HFFc6 (cell line): ENCODE data around the gene IL1RAPL1. TPM values are rescaled to one million over a fixed set of nuclear protein-coding genes. Genes with fewer than 3 reads are reported as not detected.

Source experiments
- DNase-seq: peaks from one replicate; pipeline ENCODE4 v3.0.0-alpha.2; 2018
- H3K27ac Mint-ChIP-seq: 2 replicates; pipeline ENCODE4 v1.8.0; 2020; ENCODE audit warnings: mild to moderate bottlenecking, mixed read lengths
- H3K27me3 Mint-ChIP-seq: 2 replicates; pipeline ENCODE4 v1.8.0; 2021; ENCODE audit warnings: mild to moderate bottlenecking, moderate library complexity, mixed read lengths; ENCODE audit not compliant: insufficient read depth
- H3K36me3 Mint-ChIP-seq: 2 replicates; pipeline ENCODE4 v1.8.0; 2021; ENCODE audit warnings: low read depth, mixed read lengths
- H3K4me1 Mint-ChIP-seq: 2 replicates; pipeline ENCODE4 v1.8.0; 2020; ENCODE audit warnings: low read depth, mixed read lengths
- H3K4me3 Mint-ChIP-seq: 2 replicates; pipeline ENCODE4 v1.8.0; 2020; ENCODE audit warnings: mild to moderate bottlenecking, moderate library complexity, mixed read lengths
- H3K9me3 Mint-ChIP-seq: 2 replicates; pipeline ENCODE4 v1.8.0; 2020; ENCODE audit warnings: mild to moderate bottlenecking, mixed read lengths
- total RNA-seq, 6 experiments: library from RNA; stranded (reverse); fragmentation: NEBNext Ultra II Directional; extraction: Animal tissue kit (Norgen Biotek cat#: 25700); gene quantifications; 2 replicates in 1 of 6; 3 replicates in 5 of 6; pipeline ENCODE4 v1.2.3, GENCODE V29; 2021
- TF ChIP-seq, protein P1 (sequence below): fragments of 200-600 bp; sonication (generic); IDR thresholded peaks from 2 replicates; pipeline ENCODE4 v1.5.0; 2021; ENCODE audit warnings: antibody characterized with exemption, mild to moderate bottlenecking

IL1RAPL1 gene
- total RNA-seq, 6 experiments from 2014 or later, result not detected

DNA sequence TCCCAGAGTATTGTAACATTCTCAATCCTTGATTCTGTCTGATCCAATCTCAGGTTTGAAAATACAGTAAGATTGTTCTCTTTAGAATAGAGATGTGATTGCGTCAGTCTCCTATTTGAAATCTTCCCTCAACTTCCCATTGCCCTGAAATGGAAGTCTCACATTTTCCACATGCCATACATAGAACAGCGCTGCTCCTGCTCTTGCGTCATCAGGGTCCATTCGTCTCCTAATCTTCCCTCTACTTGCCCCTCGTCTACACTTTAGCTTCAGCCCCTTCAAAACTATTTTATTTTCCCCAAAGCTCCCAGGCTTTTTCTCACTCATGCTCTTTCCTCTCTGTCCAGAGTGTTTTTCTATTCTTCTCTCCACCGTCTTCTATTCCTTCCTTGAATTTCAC, 1326.4 kb downstream of the IL1RAPL1 start:
- TF ChIP-seq, protein P1, sequence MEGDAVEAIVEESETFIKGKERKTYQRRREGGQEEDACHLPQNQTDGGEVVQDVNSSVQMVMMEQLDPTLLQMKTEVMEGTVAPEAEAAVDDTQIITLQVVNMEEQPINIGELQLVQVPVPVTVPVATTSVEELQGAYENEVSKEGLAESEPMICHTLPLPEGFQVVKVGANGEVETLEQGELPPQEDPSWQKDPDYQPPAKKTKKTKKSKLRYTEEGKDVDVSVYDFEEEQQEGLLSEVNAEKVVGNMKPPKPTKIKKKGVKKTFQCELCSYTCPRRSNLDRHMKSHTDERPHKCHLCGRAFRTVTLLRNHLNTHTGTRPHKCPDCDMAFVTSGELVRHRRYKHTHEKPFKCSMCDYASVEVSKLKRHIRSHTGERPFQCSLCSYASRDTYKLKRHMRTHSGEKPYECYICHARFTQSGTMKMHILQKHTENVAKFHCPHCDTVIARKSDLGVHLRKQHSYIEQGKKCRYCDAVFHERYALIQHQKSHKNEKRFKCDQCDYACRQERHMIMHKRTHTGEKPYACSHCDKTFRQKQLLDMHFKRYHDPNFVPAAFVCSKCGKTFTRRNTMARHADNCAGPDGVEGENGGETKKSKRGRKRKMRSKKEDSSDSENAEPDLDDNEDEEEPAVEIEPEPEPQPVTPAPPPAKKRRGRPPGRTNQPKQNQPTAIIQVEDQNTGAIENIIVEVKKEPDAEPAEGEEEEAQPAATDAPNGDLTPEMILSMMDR, result no peak
- Mint-ChIP-seq H3K27me3 (no peaks in the 10 kb centered on the region), H3K36me3 (no peaks in the 10 kb centered on the region), H3K4me1 (no peaks in the 10 kb centered on the region), H3K4me3 (no peak overlapping the region), H3K9me3 (no peaks in the 10 kb centered on the region), H3K27ac (no peak overlapping the region)
- no peak for DNase-seq

DNA sequence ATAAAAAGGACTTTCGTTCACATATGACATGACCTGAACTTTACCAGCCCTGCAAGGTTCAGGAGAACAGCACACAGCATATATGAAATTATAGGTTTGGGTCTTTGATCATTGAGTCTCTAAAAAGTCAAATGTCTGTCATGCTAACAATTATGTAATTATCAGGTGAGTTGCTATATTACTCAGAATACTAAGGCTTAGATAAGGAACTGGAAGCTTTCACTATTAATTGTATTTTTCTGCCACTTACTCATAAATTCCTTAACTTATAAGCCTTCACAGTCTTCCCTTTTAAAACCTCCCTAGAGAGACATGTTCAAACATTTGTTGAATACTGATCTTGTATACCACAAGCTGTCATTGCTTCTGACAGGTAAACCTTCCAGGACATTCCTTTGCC, 1335.4 kb downstream of the IL1RAPL1 start:
- TF ChIP-seq, protein P1, result no peak
- no peak overlapping the region for H3K27ac Mint-ChIP-seq
- no peak overlapping the region for H3K4me3 Mint-ChIP-seq
- no peaks in the 10 kb centered on the region for H3K36me3 Mint-ChIP-seq
- no peak for DNase-seq
- no peaks in the 10 kb centered on the region for H3K9me3 Mint-ChIP-seq
- H3K27me3 Mint-ChIP-seq, result no peaks in the 10 kb centered on the region
- peaks cover 6% of the 10 kb centered on the region; the same call in 1 of the 2 replicates for H3K4me1 Mint-ChIP-seq

DNA sequence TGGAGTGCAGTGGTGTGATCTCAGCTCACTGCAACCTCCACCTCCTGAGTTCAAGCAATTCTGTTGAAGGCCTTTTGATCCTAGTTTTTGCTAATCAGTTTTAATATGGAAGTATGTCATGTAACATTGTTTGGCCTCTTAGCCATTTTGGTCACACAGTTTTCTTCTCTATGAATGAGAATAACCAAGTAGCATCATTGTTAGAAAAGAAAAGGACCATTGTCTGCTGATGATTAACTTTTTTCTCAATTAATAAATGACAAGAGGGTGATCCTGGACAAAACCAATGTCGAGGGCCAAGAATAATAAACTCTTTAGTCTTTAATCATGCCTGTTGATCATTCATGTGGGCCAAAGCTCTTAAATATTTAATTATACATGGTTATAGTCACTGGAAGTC, 1338.8 kb downstream of the IL1RAPL1 start:
- no peak for DNase-seq
- H3K27ac Mint-ChIP-seq, result no peak overlapping the region
- no peaks in the 10 kb centered on the region for H3K9me3 Mint-ChIP-seq
- no peaks in the 10 kb centered on the region for H3K27me3 Mint-ChIP-seq
- H3K36me3 Mint-ChIP-seq, result no peaks in the 10 kb centered on the region
- TF ChIP-seq, protein P1, result no peak
- peaks cover 6% of the 10 kb centered on the region; the same call in 1 of the 2 replicates for H3K4me1 Mint-ChIP-seq
- no peak overlapping the region for H3K4me3 Mint-ChIP-seq

DNA sequence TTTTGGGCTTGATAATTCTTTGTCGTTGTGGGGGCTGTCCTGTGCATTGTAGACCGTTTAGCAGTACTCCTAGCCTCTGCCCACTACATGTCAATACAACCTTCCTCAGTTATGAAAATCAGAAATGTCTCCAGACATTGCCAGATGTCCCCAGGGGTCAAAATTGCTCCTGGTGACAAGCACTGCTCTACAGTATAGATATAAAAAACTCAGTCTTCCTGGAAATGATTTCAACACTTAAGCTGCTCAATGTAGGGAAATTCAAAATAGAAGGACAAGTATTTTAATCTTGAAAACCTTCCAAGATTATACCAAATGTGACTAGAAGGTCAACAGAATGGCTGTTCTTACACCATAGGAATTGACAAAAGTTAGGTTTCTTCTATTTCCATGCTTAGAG, 1339.4 kb downstream of the IL1RAPL1 start:
- Mint-ChIP-seq H3K4me1 (peaks cover 6% of the 10 kb centered on the region; the same call in 1 of the 2 replicates), H3K27me3 (no peaks in the 10 kb centered on the region), H3K9me3 (no peaks in the 10 kb centered on the region), H3K27ac (no peak overlapping the region), H3K36me3 (no peaks in the 10 kb centered on the region), H3K4me3 (no peak overlapping the region)
- TF ChIP-seq, protein P1, result no peak
- DNase-seq, result no peak

DNA sequence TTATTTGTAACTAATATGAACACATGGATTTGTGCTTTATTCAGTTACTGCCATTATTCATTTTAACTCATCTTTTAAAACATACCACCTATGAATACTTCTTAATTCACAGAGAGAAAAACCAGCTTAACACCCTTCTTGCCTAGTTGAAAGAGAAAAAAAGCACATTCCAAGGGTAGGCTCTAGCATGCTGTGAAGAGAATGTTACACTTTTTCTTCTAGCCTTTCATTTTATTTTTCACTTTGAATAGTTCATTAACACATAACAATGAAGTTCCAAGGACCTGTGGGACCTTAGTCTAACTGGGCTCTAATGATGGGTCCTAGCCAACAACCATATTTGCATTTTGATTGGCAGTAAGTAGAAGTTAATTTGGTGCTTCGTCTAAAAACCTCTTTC, 1348.2 kb downstream of the IL1RAPL1 start:
- H3K4me3 Mint-ChIP-seq, result no peak overlapping the region
- H3K36me3 Mint-ChIP-seq, result no peaks in the 10 kb centered on the region
- no peak for DNase-seq
- TF ChIP-seq, protein P1, result no peak
- no peaks in the 10 kb centered on the region for H3K27me3 Mint-ChIP-seq
- H3K27ac Mint-ChIP-seq, result no peak overlapping the region
- no peaks in the 10 kb centered on the region for H3K4me1 Mint-ChIP-seq
- H3K9me3 Mint-ChIP-seq, result no peaks in the 10 kb centered on the region

DNA sequence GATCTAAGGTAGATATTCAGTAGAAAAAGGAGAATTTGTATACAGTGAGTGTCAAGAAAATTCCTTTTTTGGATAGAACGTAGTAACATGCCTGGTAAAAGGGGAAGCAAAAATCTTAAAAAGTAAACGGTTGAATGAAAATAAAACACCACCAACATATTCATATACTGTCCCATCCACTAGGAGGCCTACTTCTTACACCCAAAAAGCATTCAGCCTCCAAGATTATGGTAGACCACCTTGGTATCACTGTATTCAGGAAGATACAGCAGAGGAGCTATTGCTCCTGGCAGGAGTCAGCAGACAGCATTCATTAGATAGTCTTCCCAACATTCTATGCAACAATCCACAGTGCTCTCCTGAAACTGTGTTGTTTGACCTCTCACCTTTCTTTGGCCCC, 1353.5 kb downstream of the IL1RAPL1 start:
- TF ChIP-seq, protein P1, result no peak; the same call in 1 of the 2 replicates
- no peaks in the 10 kb centered on the region for H3K27me3 Mint-ChIP-seq
- no peak overlapping the region for H3K27ac Mint-ChIP-seq
- no peak for DNase-seq
- H3K4me3 Mint-ChIP-seq, result no peak overlapping the region
- H3K36me3 Mint-ChIP-seq, result no peaks in the 10 kb centered on the region; the same call in 1 of the 2 replicates
- no peaks in the 10 kb centered on the region for H3K4me1 Mint-ChIP-seq
- no peaks in the 10 kb centered on the region for H3K9me3 Mint-ChIP-seq
